Coronary artery (tissue), 2 donors: ENCODE results near the gene BAIAP2L1.

Experiments used
- DNase-seq: peaks from one replicate; pipeline ENCODE4 v3.0.0-alpha.2; 2017; ENCODE audit warnings: low spot score
- H3K27ac ChIP-seq, 2 donors: fragments of 200-600 bp; sonication (generic); one replicate each; pipeline ENCODE4 v1.5.1; 2016 to 2019
- H3K4me3 ChIP-seq: fragments of 200-600 bp; sonication (generic); 2 replicates; pipeline ENCODE4 v1.5.1; 2016; ENCODE audit warnings: mild to moderate bottlenecking, moderate library complexity
- TF ChIP-seq, protein P1 (sequence below): fragments of 200-600 bp; sonication (generic); IDR thresholded peaks from one replicate; pipeline ENCODE4 v1.5.1; 2019; ENCODE audit warnings: antibody characterized with exemption

The BAIAP2L1 gene

DNA sequence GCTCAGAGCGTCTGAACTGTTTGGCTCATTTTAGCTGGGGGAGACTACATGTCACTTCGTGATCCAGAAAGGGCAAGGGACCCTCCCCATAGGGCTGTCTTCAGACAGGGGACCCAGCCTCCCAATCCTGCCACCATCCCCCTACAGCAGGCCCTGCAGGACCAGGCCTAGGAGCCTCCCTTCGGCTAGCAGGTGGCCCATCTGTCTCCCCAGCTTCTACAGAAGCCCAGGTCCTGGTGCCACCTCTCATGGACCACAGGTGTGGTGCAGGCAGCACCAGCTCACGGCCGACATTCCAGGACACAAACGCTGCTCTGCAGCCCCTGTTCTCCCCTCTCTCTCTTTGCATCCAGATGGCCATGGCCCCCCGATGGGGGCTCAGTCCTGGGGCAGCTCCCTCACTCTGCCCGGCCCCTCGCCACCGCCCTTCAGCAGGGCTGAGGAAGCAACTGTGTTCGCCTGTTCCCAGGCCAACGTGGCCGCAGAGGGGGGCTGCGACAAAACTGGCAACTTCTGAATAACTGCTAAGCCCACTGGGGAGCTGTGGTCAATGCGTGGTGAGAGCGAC, 159.1 kb downstream of the BAIAP2L1 start:
- Histone ChIP-seq H3K4me3 (no peak overlapping the region), H3K27ac (no peak overlapping the region)
- peak; percentile 66 for DNase-seq
- TF ChIP-seq, protein P1, sequence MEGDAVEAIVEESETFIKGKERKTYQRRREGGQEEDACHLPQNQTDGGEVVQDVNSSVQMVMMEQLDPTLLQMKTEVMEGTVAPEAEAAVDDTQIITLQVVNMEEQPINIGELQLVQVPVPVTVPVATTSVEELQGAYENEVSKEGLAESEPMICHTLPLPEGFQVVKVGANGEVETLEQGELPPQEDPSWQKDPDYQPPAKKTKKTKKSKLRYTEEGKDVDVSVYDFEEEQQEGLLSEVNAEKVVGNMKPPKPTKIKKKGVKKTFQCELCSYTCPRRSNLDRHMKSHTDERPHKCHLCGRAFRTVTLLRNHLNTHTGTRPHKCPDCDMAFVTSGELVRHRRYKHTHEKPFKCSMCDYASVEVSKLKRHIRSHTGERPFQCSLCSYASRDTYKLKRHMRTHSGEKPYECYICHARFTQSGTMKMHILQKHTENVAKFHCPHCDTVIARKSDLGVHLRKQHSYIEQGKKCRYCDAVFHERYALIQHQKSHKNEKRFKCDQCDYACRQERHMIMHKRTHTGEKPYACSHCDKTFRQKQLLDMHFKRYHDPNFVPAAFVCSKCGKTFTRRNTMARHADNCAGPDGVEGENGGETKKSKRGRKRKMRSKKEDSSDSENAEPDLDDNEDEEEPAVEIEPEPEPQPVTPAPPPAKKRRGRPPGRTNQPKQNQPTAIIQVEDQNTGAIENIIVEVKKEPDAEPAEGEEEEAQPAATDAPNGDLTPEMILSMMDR: no peak
